Measurements from ENCODE around the gene AHI1. TPM values are rescaled to one million over a fixed set of nuclear protein-coding genes. Genes with fewer than 3 reads are reported as not detected.

Gene AHI1
- total RNA-seq, 4 donors from 2014 or later: 17.3 to 50.4 (median 24.5) TPM

GRCh38 chr6:135353113-135353512 lies 144.4 kb downstream of the AHI1 start:
- TF ChIP-seq CTCF (IDR thresholded peaks at IDR 0.05; ENCODE audit: low read depth): no peak

- no peak for TF ChIP-seq CTCF (IDR thresholded peaks at IDR 0.05; ENCODE audit: low read depth)
Measured at GRCh38 chr6:135351635-135352034, 145.9 kb downstream of the AHI1 start.

DNA sequence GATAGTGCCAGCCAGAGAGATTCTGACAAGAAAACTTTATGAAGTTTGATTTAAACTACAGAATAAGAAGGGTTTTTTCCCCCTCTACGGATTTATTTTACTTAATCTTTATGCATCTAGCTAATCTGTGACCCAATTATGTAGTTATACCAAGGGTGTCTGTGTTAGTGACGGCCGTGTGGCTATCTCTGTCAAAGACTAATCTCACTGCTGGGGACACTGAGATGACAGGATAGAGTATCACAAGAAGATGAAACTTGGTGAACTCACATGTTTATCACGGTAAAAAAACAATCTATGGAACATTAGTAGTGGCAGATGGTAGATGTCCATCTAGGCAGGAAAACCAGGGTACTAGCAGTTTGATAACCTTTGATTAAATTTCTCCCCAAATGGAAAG lies 149.7 kb downstream of the AHI1 start:
- no peak for TF ChIP-seq CTCF (IDR thresholded peaks at IDR 0.05; ENCODE audit: low read depth)

DNA sequence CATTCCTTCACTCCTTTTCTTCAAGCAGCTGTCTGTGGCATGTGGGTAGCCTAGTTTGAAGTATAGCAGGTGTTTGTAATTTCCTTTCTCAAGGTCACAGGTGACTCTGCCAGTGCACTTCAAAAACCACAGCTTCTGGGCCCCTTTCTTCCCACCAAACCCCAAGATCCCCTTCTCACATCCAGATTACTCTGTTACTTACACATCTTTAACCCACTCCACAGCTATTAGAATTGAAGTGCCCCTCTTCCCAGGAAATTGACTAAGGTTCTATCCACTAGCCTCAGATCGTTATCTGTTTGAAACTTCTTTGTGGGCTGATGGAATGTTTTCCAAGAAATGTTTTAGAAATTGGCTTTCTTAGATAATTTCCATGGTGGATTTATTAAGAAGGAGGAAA lies 150.8 kb downstream of the AHI1 start:
- no peak for TF ChIP-seq CTCF (IDR thresholded peaks at IDR 0.05; ENCODE audit: low read depth)

GRCh38 chr6:135344526-135344925 lies 153.0 kb downstream of the AHI1 start:
- TF ChIP-seq CTCF (IDR thresholded peaks at IDR 0.05; ENCODE audit: low read depth): no peak

DNA sequence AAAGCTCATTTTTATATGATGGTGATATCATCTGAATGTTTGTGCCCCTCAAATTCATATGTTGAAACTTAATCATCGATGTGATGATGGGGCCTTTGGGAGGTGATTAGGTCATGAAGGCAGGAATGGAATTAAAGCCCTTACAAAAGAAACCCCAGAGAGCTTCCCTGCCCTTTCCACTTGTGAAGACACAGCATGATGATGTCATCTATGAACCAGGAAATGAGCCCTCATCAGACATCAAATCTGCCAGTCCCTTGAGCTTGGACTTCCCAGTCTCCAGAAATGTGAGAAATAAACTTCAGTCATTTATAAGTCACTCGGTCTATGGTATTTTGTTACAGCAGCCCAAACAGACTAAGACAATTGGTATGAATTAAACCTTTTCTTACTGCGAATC lies 163.4 kb downstream of the AHI1 start:
- no peak for TF ChIP-seq CTCF (IDR thresholded peaks at IDR 0.05; ENCODE audit: low read depth)

GRCh38 chr6:135331002-135331401 lies 166.5 kb downstream of the AHI1 start:
- no peak for TF ChIP-seq CTCF (IDR thresholded peaks at IDR 0.05; ENCODE audit: low read depth)
